K562 (cell line): ENCODE data around the gene OBSCN. TPM values are rescaled to one million over a fixed set of nuclear protein-coding genes. Genes with fewer than 3 reads are reported as not detected.

Experiments used
- ATAC-seq: fragments of 200-7000 bp; cut with Tn5 transposase; 3 replicates; pipeline ENCODE4 v1.9.1; 2020; ENCODE audit warnings: moderate library complexity
- BruUV-seq: library from RNA; stranded (reverse); fragments of 400-500 nt; replicated peaks from 2 replicates; lab custom pipeline; 2021; lab: Mats Ljungman, UMichigan
- CTCF ChIA-PET: fragments of 300-600 bp; formaldehyde crosslinking; extraction: SDS; loops from one replicate; lab custom pipeline; 2021; ENCODE audit warnings: low intra/inter-chr PET ratio; lab: Yijun Ruan, JAX
- POLR2A ChIA-PET: fragments of 300-600, 350-650 bp; sonication (Branson Sonifier 250); formaldehyde crosslinking; extraction: SDS; loops from one replicate; lab custom pipeline; 2021; ENCODE audit warnings: antibody characterized with exemption, inconsistent platforms; lab: Yijun Ruan, JAX
- DNase-seq, 4 experiments: peaks; one replicate each; pipeline versions ENCODE4 v3.0.0 to v3.0.0-alpha.2; 2011 to 2018; ENCODE audit warnings: low spot score in 3 of 4, mixed read lengths in 3 of 4; ENCODE audit errors: extremely low read depth in 1 of 4
- FAIRE-seq: peaks from 2 replicates; lab custom pipeline; 2011; peaks lifted over from hg19 to GRCh38; lab: Jason Lieb, UNC
- H2AFZ ChIP-seq: 2 replicates; pipeline ENCODE4 v1.6.0; 2011; ENCODE audit warnings: low read depth, low read length, control low read depth, inconsistent platforms
- H3K27ac ChIP-seq: fragments of 200-600 bp; 3 replicates; pipeline ENCODE4 v1.8.0; 2011; ENCODE audit warnings: low read depth, mild to moderate bottlenecking, control low read depth, inconsistent platforms, low read length, moderate library complexity, mixed read lengths; ENCODE audit errors: extremely low read depth
- H3K27me3 ChIP-seq, 2 experiments: fragments of 300-600 bp in 1 of 2; 2 replicates in 1 of 2; 3 replicates in 1 of 2; pipeline versions ENCODE4 v1.6.0 to v1.8.0; 2011; ENCODE audit warnings: inconsistent platforms in 2 of 2, low read length in 2 of 2, mild to moderate bottlenecking in 1 of 2, mixed read lengths in 1 of 2, moderate library complexity in 1 of 2; ENCODE audit not compliant: control insufficient read depth in 2 of 2, insufficient read depth in 2 of 2
- H3K36me3 ChIP-seq: fragments of 300-600 bp; 3 replicates; pipeline ENCODE4 v1.8.0; 2011; ENCODE audit warnings: mild to moderate bottlenecking, low read length, inconsistent platforms; ENCODE audit not compliant: control insufficient read depth, insufficient read depth
- H3K4me1 ChIP-seq, 2 experiments: fragments of 200-600 bp in 1 of 2; replicated peaks in 1 of 2; 2 replicates in 1 of 2; 3 replicates in 1 of 2; pipeline versions ENCODE4 v1.5.1 to v1.8.0; 2011; ENCODE audit warnings: inconsistent platforms in 2 of 2, low read length in 2 of 2, mild to moderate bottlenecking in 1 of 2, mixed read lengths in 1 of 2, moderate library complexity in 1 of 2; ENCODE audit not compliant: control insufficient read depth in 2 of 2, insufficient read depth in 2 of 2
- H3K4me2 ChIP-seq: 2 replicates; pipeline ENCODE4 v1.6.1; 2011; ENCODE audit warnings: low read length, control low read depth, inconsistent platforms, mixed read lengths; ENCODE audit not compliant: insufficient read depth
- H3K4me3 ChIP-seq: fragments of 200-600 bp; sonication (generic), shearing (Covaris generic); 2 replicates; pipeline ENCODE4 v1.5.1; 2016; ENCODE audit warnings: control low read depth, inconsistent platforms
- H3K79me2 ChIP-seq: fragments of 200-600 bp; 3 replicates; pipeline ENCODE4 v1.8.0; 2011; ENCODE audit warnings: low read length, inconsistent platforms; ENCODE audit not compliant: control insufficient read depth, insufficient read depth
- H3K9ac ChIP-seq, 2 experiments: 2 replicates each; pipeline versions ENCODE4 v1.6.0 to v1.6.1; 2011; ENCODE audit warnings: low read depth in 2 of 2, low read length in 2 of 2, control low read depth in 1 of 2, inconsistent platforms in 1 of 2, mild to moderate bottlenecking in 1 of 2, mixed read lengths in 1 of 2; ENCODE audit not compliant: insufficient read depth in 1 of 2
- H3K9me1 ChIP-seq: one replicate; pipeline ENCODE4 v1.6.0; 2011; ENCODE audit warnings: inconsistent platforms, mild to moderate bottlenecking, low read length, moderate library complexity; ENCODE audit not compliant: control insufficient read depth, insufficient read depth
- H3K9me3 ChIP-seq: replicated peaks from 2 replicates; pipeline ENCODE4 v1.5.1; 2011; ENCODE audit warnings: low read depth, low read length, inconsistent platforms; ENCODE audit not compliant: control insufficient read depth, insufficient read depth
- H4K20me1 ChIP-seq: replicated peaks from 2 replicates; pipeline ENCODE4 v1.6.1; 2011; ENCODE audit warnings: low read length, inconsistent platforms, mixed read lengths; ENCODE audit not compliant: control insufficient read depth, insufficient read depth
- FUS ChIP-seq: fragments of 200-400 bp; formaldehyde crosslinking; optimal IDR thresholded peaks from 2 replicates; pipeline ENCODE3; 2017; ENCODE audit warnings: low read depth, low read length
- HMBOX1 ChIP-seq: sonication (generic); IDR thresholded peaks from 2 replicates; pipeline ENCODE4 v1.6.1; 2016
- HNRNPLL ChIP-seq: fragments of 200-400 bp; formaldehyde crosslinking; IDR thresholded peaks from 2 replicates; pipeline ENCODE4 v1.6.1; 2017; ENCODE audit warnings: low read length, low read depth, mild to moderate bottlenecking; ENCODE audit not compliant: poor library complexity, severe bottlenecking
- MXI1 ChIP-seq: IDR thresholded peaks from 2 replicates; pipeline ENCODE4 v1.6.1; 2011; ENCODE audit warnings: low read depth, mild to moderate bottlenecking, improper control_type of control experiment, low read length
- NR2F6 ChIP-seq: fragments of 450-650 bp; formaldehyde crosslinking; IDR thresholded peaks from 2 replicates; pipeline ENCODE4 v1.4.0; 2020; ENCODE audit warnings: mild to moderate bottlenecking
- SRSF7 ChIP-seq: fragments of 200-400 bp; formaldehyde crosslinking; optimal IDR thresholded peaks from 2 replicates; pipeline ENCODE3; 2017; ENCODE audit warnings: mild to moderate bottlenecking, low read depth, low read length
- XRCC4 ChIP-seq: IDR thresholded peaks from one replicate; pipeline ENCODE4 v1.6.1; 2011; ENCODE audit not compliant: insufficient read depth, insufficient read length; ENCODE audit errors: extremely low read depth
- ZFP30 ChIP-seq: fragments of 250-450 bp; sonication (Bioruptor Pico); IDR thresholded peaks from 2 replicates; pipeline ENCODE4 v1.8.0; 2022; ENCODE audit warnings: moderate library complexity, mild to moderate bottlenecking, inconsistent platforms, borderline replicate concordance
- ZNF561 ChIP-seq: fragments of 450-650 bp; formaldehyde crosslinking; conservative IDR thresholded peaks from 2 replicates; pipeline ENCODE4 v1.4.0; 2020; ENCODE audit warnings: mild to moderate bottlenecking, moderate library complexity
- WGBS: fragments of 100-300 bp; shearing (Covaris generic); methylation state at CpG from one replicate; pipeline ENCODE4 v1.1.6; 2016; ENCODE audit warnings: low coverage, mixed read lengths; ENCODE audit not compliant: insufficient coverage; ENCODE audit errors: missing lambda C conversion rate; 5-methylcytosine and 5-hydroxymethylcytosine counted together
- in situ Hi-C: fragments of 300-500 bp; cut with MboI; formaldehyde crosslinking; loops from 4 replicates; pipeline ENCODE4 v1.15.0; 2018; ENCODE audit warnings: inconsistent platforms, mixed read lengths
- intact Hi-C: fragments of 100-400 bp; cut with micrococcal nuclease; formaldehyde crosslinking; loops from 2 replicates; pipeline ENCODE4 v1.14.2; 2022
- polyA plus RNA-seq, 8 experiments: library from polyadenylated mRNA; depleted of rRNA in 4 of 8; stranded (reverse) in 5 of 8; unstranded in 3 of 8; fragments of >200 nt; fragmentation: Nextera tagmentation in 2 of 8; fragmentation: Illumina TruSeq in 1 of 8; extraction: Ambion mirVana in 2 of 8; extraction: Trizol in 1 of 8; gene quantifications; 2 replicates each; pipeline versions ENCODE4 v1.2.1 to v1.2.3, GENCODE V29; 2011 to 2014; ENCODE audit warnings: inconsistent platforms in 1 of 8, missing spikeins in 1 of 8
- total RNA-seq, 7 experiments: library from RNA; depleted of rRNA in 6 of 7; stranded (reverse); fragments of >200 nt in 6 of 7; fragmentation: Illumina TruSeq in 2 of 7; extraction: Trizol in 2 of 7; gene quantifications; 2 replicates each; pipeline versions ENCODE4 v1.2.1 to v1.2.3, GENCODE V29; 2011 to 2021; ENCODE audit warnings: low replicate concordance in 1 of 7

The OBSCN gene
- total and polyA plus RNA-seq, 9 of the 15 experiments (the other 6 are each of a cell fraction or from before 2014, with no cell fraction given): 0.18 to 19.7 (median 3.6) TPM

- POLR2A ChIA-PET: interaction anchor here (0.6 to 2.2 kb wide), 5 partner anchors 10 to 300 kb away, joined by 3 to 9 read pairs (median 7); a partner anchor contains a TSS
- 70% methylated on average over 7 of the region's 7 CpGs for WGBS
- CTCF ChIA-PET: no interaction called here
- Histone ChIP-seq H3K4me1 (peaks cover 25 to 34% of the 10 kb centered on the region in 2 experiments), H4K20me1 (no peaks in the 10 kb centered on the region), H3K9me1 (no peaks in the 10 kb centered on the region), H3K4me3 (no peak overlapping the region), H3K79me2 (no peaks in the 10 kb centered on the region), H3K27me3 (no peaks in the 10 kb centered on the region), H3K36me3 (no peaks in the 10 kb centered on the region), H3K27ac (no peak overlapping the region), H3K9me3 (peaks cover 2% of the 10 kb centered on the region), H3K9ac (no peak overlapping the region), H3K4me2 (no peak overlapping the region), H2AFZ (no peak overlapping the region)
- DNase-seq: no peak
- in situ Hi-C loops: no loop called here
- FAIRE-seq: no peak
- no TSS peak for BruUV-seq
- no peak for ATAC-seq
- intact Hi-C loops: no loop called here
- TF ChIP-seq SRSF7 (no peak), FUS (no peak), HMBOX1 (no peak), XRCC4 (no peak), MXI1 (no peak), HNRNPLL (no peak), NR2F6 (no peak), ZNF561 (CRISPR knock-in tag) (no peak), ZFP30 (CRISPR knock-in tag) (no peak)
These were observed 215.7 kb downstream of the OBSCN start for GRCh38 chr1:228423404-228424053.
